ENCODE measurements around the gene COL1A1. TPM values are rescaled to one million over a fixed set of nuclear protein-coding genes. Genes with fewer than 3 reads are reported as not detected.

Gene COL1A1
- polyA plus RNA-seq, 1 donor (not counting 4 experiments of a cell fraction or from before 2014, with no cell fraction given), result 0.55 TPM

DNA sequence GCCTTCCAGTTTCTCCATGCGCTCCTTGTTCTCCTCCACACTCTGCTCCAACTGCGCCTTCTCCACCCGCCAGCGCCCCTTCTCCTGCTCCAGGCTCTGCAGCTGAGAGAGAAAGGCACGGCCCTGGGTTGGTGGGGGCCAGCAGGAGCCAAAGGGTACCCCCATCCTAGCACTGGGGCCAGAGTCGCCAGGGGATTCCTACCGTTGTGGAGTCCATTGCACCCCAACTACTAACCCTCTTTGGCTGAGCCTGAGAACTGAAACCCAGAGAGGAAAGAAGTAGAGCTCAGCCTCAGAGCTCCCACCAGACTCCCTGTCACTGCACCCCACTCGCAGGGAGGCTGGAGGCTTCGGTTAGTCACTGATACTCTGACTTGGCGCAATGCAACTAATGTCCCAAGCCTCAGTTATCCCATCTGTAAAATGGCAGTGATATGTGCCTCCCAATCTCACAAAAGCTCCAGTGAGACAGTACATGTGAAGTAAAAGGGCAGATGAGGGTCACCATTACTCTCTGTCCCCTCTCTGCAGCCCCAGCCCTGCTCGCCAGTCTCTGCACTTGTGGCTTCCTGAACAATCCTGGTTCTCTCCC lies 65.2 kb downstream of the COL1A1 start:
- Histone ChIP-seq H3K36me3 (ENCODE audit: control insufficient read depth in 2 of 2, extremely low read depth in 1 of 2, insufficient read depth in 2 of 2, low read length in 2 of 2) (peaks cover 47 to 55% of the 10 kb centered on the region in 2 experiments), H3K4me1 (ENCODE audit: control insufficient read depth, extremely low read depth, insufficient read depth, low read length) (no peaks in the 10 kb centered on the region), H3K4me3 (ENCODE audit: control insufficient read depth in 2 of 3, extremely low read depth in 1 of 3, insufficient read depth in 2 of 3, low read depth in 1 of 3, low read length in 3 of 3) (no peak overlapping the region), H3K4me2 (ENCODE audit: control insufficient read depth, extremely low read depth, insufficient read depth, low read depth, low read length) (no peak overlapping the region), H3K27ac (ENCODE audit: control insufficient read depth, insufficient read depth, low read length) (no peak overlapping the region), H3K27me3 (ENCODE audit: control insufficient read depth, extremely low read depth, insufficient read depth, low read length) (no peaks in the 10 kb centered on the region), H3K9me1 (ENCODE audit: control insufficient read depth, extremely low read depth, insufficient read depth, low read length) (no peaks in the 10 kb centered on the region), H3K9me3 (ENCODE audit: control insufficient read depth, low read depth, low read length) (no peaks in the 10 kb centered on the region), H2AFZ (ENCODE audit: control insufficient read depth, low read length) (no peak overlapping the region), H4K20me1 (ENCODE audit: control insufficient read depth, extremely low read depth, insufficient read depth, low read length) (peaks cover 4% of the 10 kb centered on the region), H3K9ac (ENCODE audit: control insufficient read depth, extremely low read depth, insufficient read depth, low read length) (no peak overlapping the region), H3K79me2 (ENCODE audit: control insufficient read depth, insufficient read depth, low read length) (no peaks in the 10 kb centered on the region)
- dilution Hi-C loops (cut with MboI; ENCODE audit: extremely low pct_ligation_motif_present, low sequenced_read_pairs), result no loop called here
- DNase-seq (ENCODE audit: low read depth, low spot score), result no peak
- TF ChIP-seq CTCF (optimal IDR thresholded peaks at IDR 0.05 in 1 of 3, IDR thresholded peaks at IDR 0.05 in 1 of 3, conservative IDR thresholded peaks at IDR 0.05 in 1 of 3; ENCODE audit: extremely low read depth in 1 of 3, insufficient read depth in 2 of 3, low read length in 3 of 3), result no peak
- no peak for TF ChIP-seq EZH2 (IDR thresholded peaks at IDR 0.05; ENCODE audit: low read length)
- no peak for FAIRE-seq

GRCh38 chr17:50135316-50136095 lies 65.9 kb downstream of the COL1A1 start:
- H4K20me1 ChIP-seq (ENCODE audit: control insufficient read depth, extremely low read depth, insufficient read depth, low read length), result peaks cover 4% of the 10 kb centered on the region
- FAIRE-seq, result no peak

More at GRCh38 chr17:50135316-50136095, 65.9 kb downstream of the COL1A1 start:
- Histone ChIP-seq H2AFZ (ENCODE audit: control insufficient read depth, low read length) (no peak overlapping the region), H3K36me3 (ENCODE audit: control insufficient read depth in 2 of 2, extremely low read depth in 1 of 2, insufficient read depth in 2 of 2, low read length in 2 of 2) (peaks cover 43 to 49% of the 10 kb centered on the region in 2 experiments), H3K9me3 (ENCODE audit: control insufficient read depth, low read depth, low read length) (no peaks in the 10 kb centered on the region), H3K4me1 (ENCODE audit: control insufficient read depth, extremely low read depth, insufficient read depth, low read length) (no peaks in the 10 kb centered on the region), H3K9ac (ENCODE audit: control insufficient read depth, extremely low read depth, insufficient read depth, low read length) (no peak overlapping the region), H3K4me3 (ENCODE audit: control insufficient read depth in 2 of 3, extremely low read depth in 1 of 3, insufficient read depth in 2 of 3, low read depth in 1 of 3, low read length in 3 of 3) (no peak overlapping the region), H3K9me1 (ENCODE audit: control insufficient read depth, extremely low read depth, insufficient read depth, low read length) (no peaks in the 10 kb centered on the region), H3K27me3 (ENCODE audit: control insufficient read depth, extremely low read depth, insufficient read depth, low read length) (peaks cover 5% of the 10 kb centered on the region), H3K4me2 (ENCODE audit: control insufficient read depth, extremely low read depth, insufficient read depth, low read depth, low read length) (no peak overlapping the region), H3K79me2 (ENCODE audit: control insufficient read depth, insufficient read depth, low read length) (no peaks in the 10 kb centered on the region), H3K27ac (ENCODE audit: control insufficient read depth, insufficient read depth, low read length) (no peak overlapping the region)
- no peak for TF ChIP-seq EZH2 (IDR thresholded peaks at IDR 0.05; ENCODE audit: low read length)
- DNase-seq (ENCODE audit: low read depth, low spot score), result no peak
- dilution Hi-C loops (cut with MboI; ENCODE audit: extremely low pct_ligation_motif_present, low sequenced_read_pairs), result no loop called here

Data from keratinocyte (primary cell).